ENCODE data around the gene FCMR. TPM values are rescaled to one million over a fixed set of nuclear protein-coding genes. Genes with fewer than 3 reads are reported as not detected.
A peak's percentile ranks its signal among the peaks of the same experiment; 100 is the strongest.
"Not testable (repeated sequence)": the region's sequence is repeated elsewhere in the genome, so short reads cannot be mapped to it uniquely, and the experiment has no call there.

FCMR gene
- total RNA-seq, 2 donors from 2014 or later = 3.2 to 4.5 TPM

DNA sequence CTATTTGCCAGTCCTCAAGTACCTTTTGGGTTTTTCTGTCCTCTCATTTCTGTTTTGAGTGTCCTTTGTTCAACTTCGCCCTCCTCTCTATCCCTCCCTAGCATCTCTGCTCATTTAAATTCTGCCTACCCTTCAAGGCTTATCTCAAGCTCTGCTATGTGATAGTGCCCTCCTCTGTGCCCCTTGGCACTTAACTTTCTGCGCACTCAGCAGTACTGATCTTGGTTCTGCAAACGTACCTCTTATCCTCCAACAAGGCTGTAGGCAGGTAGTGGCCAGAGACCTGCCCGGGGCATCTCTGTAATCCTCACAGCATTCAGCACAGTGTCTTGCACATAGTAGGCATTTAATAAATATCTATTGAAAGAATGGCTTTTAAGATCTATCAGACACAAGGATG, 61.6 kb downstream of the FCMR start:
- DNase-seq (no peak), ATAC-seq (no peak)
- intact Hi-C loops (cut with DNase I) = no loop called here

- ATAC-seq = peak in 1 of 2 donors; percentile 38
- intact Hi-C loops (cut with DNase I) = no loop called here
- DNase-seq = no peak
These were observed 62.6 kb downstream of the FCMR start for GRCh38 chr1:206859082-206859521.

DNA sequence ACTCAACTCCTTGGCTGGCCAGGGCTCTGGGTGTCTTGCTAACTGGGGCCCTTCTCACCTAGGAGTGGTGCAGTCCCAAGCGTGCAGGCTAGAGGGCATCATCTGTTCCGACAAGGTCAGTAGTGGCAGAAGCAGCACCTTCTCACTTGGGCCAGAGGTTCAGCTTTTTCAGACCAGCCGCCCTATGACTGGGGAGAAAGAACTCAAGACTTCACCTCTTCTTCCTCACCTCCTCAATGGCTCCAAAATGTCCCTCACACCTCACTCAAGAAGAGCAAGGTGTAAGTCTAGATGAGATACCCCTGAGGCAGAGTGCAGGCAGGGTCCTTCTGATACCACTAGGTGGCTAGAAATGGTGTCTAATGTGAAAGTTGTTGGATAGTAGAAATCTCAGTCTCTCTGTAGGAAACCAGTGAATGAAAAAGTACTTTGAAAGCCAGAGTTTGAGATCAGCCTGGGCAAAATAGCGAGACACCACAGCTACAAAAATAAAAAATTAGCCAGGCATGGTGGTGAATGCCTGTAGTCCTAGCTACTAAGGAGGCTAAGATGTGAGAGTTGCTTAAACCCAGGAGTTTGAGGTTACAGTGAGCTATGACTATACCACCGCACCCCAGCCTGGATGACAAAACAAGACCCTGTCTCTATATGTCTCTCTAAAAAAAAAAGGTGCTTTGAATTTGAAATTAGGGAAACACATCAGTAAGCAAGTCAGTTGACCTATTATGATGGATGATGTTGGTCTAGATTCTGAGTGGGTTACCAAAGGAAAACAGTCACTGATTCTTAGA, 64.9 kb downstream of the FCMR start:
- no peak for ATAC-seq

GRCh38 chr1:206855859-206856258, 65.9 kb downstream of the FCMR start:
- intact Hi-C loops (cut with DNase I) = no loop called here
- DNase-seq = no peak
- peak in 1 of 2 donors; percentile 17 for ATAC-seq

More for the DNA sequence above, 64.9 kb downstream of the FCMR start:
- intact Hi-C loops (cut with DNase I) = no loop called here
- DNase-seq = no peak

DNA sequence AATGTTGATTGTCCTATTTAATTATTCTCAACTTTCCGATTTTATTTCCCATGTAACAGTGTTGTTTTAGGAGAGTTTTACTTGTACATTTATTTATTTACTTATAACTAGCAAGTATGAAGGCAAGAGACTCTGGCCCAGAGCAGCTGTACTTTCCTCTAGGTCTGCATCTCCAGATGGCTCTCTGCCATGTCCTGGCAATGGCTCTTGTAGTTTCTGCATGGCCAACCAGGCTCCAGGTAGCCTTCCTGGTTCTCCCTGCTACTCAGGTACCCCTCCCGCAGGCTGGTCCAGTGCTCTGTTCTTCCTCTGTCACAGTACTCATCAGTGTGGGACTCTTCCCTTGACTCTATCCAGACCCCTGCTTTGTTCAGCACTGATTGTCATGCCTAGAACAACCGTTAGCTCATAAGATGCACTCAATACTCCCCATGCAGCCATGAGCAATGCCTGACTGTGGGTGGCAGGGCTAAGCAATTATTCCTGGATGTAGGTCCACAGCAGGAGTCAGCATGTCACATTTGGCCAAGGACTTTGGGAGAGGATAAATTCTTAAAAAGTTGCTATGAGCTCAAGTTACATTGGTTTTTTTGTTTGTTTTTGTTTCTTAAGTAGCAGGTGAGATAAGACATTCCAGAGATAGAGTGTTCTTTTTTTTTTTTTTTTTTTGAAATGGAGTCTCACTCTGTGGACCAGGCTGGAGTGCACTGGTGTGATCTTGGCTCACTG, 67.2 kb downstream of the FCMR start:
- no peak for ATAC-seq
- DNase-seq = no peak
- intact Hi-C loops (cut with DNase I) = no loop called here

- intact Hi-C loops (cut with DNase I); DNase-seq; ATAC-seq: not testable (repeated sequence)
These were observed 68.0 kb downstream of the FCMR start for GRCh38 chr1:206853696-206854095.

Other genes with a start within 250 kb of the FCMR start
- 100 to 1,000 TPM; 154 to 219 TPM for gene MAPKAPK2, start 237.0 kb downstream of the FCMR start, total RNA-seq
- gene IL19, start 151.2 kb downstream of the FCMR start, total RNA-seq = not detected
- 1 to 10 TPM; 1.9 to 5.1 TPM for gene IL10, start 149.4 kb downstream of the FCMR start, total RNA-seq
- gene IL20, start 56.3 kb downstream of the FCMR start, total RNA-seq = not detected
- not detected for gene IL24, start 24.5 kb downstream of the FCMR start, total RNA-seq
- under 1 TPM; 0.06 to 0.16 TPM for gene PIGR, start 24.5 kb upstream of the FCMR start, total RNA-seq
- gene FCAMR, start 48.5 kb upstream of the FCMR start, total RNA-seq = not detected
- gene C1orf116, start 110.8 kb upstream of the FCMR start, total RNA-seq = under 1 TPM; 0.06 to 0.10 TPM
- gene YOD1, start 129.3 kb upstream of the FCMR start, total RNA-seq = 1 to 10 TPM; 3.4 to 5.9 TPM
- 10 to 100 TPM; 28.2 to 42.8 TPM for gene PFKFB2, start 131.3 kb upstream of the FCMR start, total RNA-seq
- 1 to 10 TPM in 1 of 2 donors, not detected in 1; 2.4 TPM for gene C4BPB, start 166.9 kb upstream of the FCMR start, total RNA-seq
- gene C4BPA, start 182.3 kb upstream of the FCMR start, total RNA-seq = not detected

Data from left cardiac atrium (tissue), 4 donors.